ENCODE data around the gene SLC36A2.

The SLC36A2 gene

DNA sequence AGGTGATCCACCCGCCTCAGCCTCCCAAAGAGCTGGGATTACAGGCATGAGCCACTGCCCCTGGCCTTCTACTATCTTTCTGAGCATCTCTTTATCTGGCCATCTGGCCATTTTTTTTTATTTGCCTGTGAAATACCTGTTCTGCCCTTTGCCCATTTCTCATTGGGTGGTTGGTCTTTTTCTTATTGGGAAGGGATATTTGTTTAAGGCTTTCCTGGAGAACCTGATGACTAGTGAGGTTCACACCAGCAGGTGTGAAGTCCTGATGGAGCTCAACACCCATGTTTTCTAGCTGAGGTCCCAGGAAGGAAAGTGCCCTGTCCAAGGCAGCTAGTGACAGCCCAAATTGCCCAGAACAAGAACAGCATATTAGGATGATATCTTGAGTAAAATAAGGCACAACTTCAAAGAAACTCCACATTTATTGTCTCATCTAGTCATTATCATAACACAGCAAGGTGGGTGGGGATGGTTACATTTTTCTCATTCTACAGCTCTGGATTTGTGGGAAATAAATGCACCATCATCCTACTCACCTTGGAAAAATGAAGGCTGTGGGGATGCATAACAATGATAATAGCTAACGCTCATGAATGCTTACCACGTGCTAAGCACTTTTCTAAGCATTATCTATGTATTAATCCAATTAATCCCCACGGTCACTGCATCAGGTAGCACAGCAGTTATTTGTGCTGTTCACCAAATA is 64.1 kb downstream of the SLC36A2 start:
- no peak for DNase-seq (ENCODE audit: low spot score)

DNA sequence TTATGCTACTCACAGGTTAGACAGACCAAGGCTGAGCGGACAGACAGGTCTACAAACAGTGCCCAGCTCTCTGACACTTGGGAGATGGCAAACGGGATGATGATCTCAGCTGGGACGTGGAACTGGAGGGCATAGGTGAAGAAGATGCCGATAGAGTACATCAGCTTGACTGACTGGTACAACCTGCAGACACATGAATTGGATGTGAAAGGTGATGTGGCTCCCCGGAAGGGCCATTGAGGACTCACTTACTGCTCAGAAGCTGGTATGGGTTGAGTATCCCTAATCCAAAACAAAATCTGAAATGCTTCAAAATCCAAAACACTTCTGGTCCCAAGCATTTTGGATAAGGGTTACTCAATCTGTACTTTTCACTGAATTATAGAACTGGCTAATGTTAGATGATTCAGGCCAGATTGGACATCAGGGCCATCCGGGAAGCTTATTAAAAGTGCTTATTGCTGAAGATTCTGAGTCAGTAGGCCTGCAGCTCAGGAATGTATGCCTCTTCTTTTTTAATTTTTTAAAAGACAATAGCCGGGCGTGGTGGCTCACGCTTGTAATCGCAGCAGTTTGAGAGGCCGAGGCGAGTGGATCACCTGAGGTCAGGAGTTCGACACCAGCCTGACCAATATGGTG is 66.2 kb downstream of the SLC36A2 start:
- DNase-seq (ENCODE audit: low spot score), result no peak

DNA sequence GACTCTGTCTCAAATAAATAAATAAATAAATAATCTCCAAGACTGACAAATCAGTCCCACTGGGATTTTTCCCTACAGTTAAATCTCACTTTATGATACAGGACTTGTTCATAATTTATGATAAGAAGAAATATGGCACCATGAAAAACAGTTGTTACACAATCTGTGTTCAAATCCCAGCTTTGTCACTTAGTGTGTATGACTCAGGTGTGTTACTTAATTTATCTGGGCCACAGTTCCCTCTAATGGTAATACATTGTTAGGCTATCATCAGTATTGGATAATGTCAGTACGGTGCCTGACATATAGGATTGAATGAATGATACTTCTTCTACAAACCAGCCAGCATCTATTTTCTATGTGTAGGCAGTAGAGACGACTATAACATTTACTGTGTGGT is 66.9 kb downstream of the SLC36A2 start:
- DNase-seq (ENCODE audit: low spot score), result no peak

DNA sequence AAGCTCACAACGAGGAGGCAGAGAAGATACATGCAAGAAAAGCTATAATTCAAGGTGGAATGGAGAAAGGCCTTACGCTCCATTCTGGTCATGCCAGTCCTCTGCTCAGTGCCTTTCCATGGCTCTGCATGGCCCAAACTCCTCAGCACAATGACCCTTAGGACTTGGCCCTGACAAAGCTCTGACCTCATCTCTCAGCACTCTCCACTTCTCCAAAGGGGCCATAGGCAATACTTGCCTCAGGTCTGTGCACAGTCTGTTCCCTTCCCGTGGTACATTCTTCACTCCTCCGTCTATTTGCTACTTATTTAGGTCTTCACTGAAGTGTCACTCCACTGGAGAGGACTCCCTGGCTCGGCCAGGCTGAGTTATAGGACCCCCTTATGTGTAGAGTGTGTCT is 68.5 kb downstream of the SLC36A2 start:
- DNase-seq (ENCODE audit: low spot score), result no peak

DNA sequence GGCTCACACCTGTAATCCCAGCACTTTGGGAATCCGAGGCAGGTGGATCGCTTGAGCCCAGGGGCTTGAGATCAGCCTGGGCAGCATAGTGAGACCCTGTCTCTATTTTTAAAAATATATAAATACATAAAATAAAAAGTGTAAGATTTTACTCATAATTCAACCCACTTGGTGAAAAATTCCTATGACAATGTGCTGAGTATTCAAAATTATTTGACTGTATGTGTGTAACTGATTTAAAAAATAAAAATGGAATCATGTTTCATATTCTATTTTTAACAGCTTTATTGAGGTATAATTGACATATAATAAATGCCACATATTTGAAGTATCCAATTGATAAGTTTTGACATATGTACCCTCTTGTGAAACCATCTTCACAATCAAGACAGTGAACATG is 71.6 kb downstream of the SLC36A2 start:
- no peak for DNase-seq (ENCODE audit: low spot score)

DNA sequence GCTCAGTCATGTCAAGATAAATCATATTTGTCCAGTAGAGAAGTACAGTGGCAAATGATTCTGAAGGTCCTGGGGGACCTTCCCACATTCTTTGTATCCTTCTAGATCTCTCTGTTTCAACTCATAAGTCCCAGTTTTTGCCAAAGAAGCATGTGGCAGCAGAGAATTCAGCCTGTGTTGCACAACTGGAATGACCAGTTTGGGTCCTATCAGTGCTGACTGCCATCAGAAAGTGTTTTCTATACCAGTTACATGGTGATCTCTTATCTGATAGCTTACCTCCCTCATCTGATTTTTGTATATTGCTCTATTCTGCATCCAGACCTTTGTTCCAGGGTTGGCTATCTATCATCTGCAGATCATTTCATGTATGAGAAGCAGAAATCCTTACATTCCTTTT is 72.7 kb downstream of the SLC36A2 start:
- no peak for DNase-seq (ENCODE audit: low spot score)

DNA sequence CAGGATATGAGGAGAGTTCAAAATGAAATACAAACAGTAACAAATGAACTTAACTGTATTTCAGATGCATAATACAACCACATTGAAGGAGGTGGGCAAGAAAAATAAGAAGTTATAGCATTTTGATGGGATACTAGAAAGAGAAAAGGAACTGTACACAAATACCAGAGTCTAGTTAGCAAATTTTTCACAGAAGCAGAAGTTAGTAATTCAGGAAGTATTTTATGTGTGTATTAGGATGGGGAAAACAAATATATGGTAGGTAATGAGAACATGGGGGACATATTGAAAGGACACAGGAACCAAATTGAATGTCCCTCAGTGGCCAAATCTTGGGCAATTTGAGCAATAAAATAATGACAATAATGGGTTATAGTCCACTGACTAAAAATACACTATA is 76.0 kb downstream of the SLC36A2 start:
- DNase-seq (ENCODE audit: low spot score), result no peak

DNA sequence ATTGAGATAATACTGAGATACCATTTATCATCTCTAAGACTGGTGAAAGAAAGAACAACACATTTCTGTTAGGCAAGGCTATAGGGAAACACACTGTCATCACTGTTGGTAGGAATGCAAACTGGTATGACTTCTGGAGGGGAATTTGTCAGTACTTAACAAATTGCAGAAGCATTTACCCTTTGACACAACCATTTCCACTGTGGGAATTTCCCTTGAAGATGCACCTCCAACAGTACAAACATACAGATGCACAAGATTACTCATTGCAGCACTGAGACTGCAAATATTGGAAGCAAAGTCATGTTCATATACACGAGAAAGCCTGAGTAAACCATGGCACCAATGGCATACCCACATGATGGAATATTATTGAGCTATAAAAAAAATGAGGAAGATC is 76.8 kb downstream of the SLC36A2 start:
- no peak for DNase-seq (ENCODE audit: low spot score)

DNA sequence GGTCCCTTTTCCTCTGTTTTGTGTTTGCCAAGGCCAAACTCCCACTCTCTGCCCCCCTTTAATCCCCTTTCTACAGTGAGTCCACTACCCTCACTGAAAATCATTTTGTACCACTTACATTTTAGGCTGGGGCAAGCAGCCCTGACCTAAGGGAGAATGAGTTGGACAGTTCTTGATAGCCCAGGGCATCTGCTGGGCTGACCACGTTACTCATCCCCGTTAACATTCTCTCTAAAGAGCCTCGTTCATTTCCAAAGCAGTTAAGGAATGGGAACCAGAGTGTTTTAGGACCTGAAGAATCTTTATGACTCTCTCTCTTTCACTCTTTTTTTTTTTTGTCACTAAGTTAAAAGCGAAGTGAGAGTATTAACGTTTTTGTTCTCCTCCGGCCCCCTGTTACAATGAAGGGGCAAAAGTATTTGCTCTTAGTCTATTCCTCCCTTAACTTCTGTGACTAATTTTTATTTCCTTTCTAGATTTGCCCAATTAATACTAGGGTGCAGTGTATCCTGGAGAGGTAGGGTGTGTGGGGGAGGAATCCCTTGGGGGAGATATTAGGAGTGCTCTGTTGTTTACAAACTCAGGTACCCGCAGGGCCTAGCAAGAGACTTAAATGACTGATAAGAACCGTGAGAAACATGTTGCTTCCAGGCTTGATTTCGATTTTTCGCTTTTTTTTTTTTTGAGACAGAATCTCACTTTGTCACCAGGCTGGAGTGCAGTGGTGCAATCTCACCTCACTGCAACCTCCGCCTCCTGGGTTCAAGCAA is 79.7 kb downstream of the SLC36A2 start:
- DNase-seq (ENCODE audit: low spot score), result no peak

Measured in hepatic stellate cell (primary cell).